IMR-90 (cell line): ENCODE measurements around the gene CA11. TPM values are rescaled to one million over a fixed set of nuclear protein-coding genes. Genes with fewer than 3 reads are reported as not detected.

Experiments used
- ATAC-seq: fragments of 200-7000 bp; cut with Tn5 transposase; 2 replicates; pipeline ENCODE4 v1.9.1; 2020; ENCODE audit warnings: low read depth, mild to moderate bottlenecking, moderate library complexity
- BruUV-seq: library from RNA; stranded (reverse); fragments of 400-500 nt; replicated peaks from 2 replicates; lab custom pipeline; 2021; lab: Mats Ljungman, UMichigan
- CTCF ChIA-PET: fragments of 300-600 bp; formaldehyde crosslinking; extraction: SDS; loops from one replicate; lab custom pipeline; 2021; ENCODE audit warnings: antibody characterized with exemption; lab: Yijun Ruan, JAX
- POLR2A ChIA-PET: fragments of 300-600 bp; sonication (Branson Sonifier 250); formaldehyde crosslinking; loops from one replicate; lab custom pipeline; 2022; ENCODE audit warnings: antibody characterized with exemption; ENCODE audit not compliant: unreplicated experiment; lab: Charles Lee
- DNase-seq: peaks from one replicate; pipeline ENCODE4 v3.0.0; 2013
- H2AFZ ChIP-seq: replicated peaks from 2 replicates; pipeline ENCODE3; 2013; ENCODE audit warnings: low read length, mild to moderate bottlenecking; ENCODE audit not compliant: poor library complexity
- H2AK5ac ChIP-seq: 2 replicates; pipeline ENCODE4 v1.6.1; 2013; ENCODE audit warnings: low read depth, low read length, inconsistent platforms
- H2AK9ac ChIP-seq: replicated peaks from 2 replicates; pipeline ENCODE3; 2013; ENCODE audit warnings: mild to moderate bottlenecking, low read depth, low read length, moderate library complexity; ENCODE audit not compliant: poor library complexity
- H2BK120ac ChIP-seq: 2 replicates; pipeline ENCODE4 v1.6.1; 2013; ENCODE audit warnings: low read depth, low read length, inconsistent platforms
- H2BK15ac ChIP-seq: 3 replicates; pipeline ENCODE4 v1.6.1; 2013; ENCODE audit warnings: low read depth, low read length, inconsistent platforms
- H2BK20ac ChIP-seq: 2 replicates; pipeline ENCODE4 v1.6.1; 2013; ENCODE audit warnings: low read depth, mild to moderate bottlenecking, inconsistent platforms, low read length, moderate library complexity
- H2BK5ac ChIP-seq: 2 replicates; pipeline ENCODE4 v1.6.1; 2013; ENCODE audit warnings: mild to moderate bottlenecking, low read depth, low read length, inconsistent platforms; ENCODE audit not compliant: poor library complexity, severe bottlenecking
- H3K14ac ChIP-seq: replicated peaks from 2 replicates; pipeline ENCODE4 v1.6.1; 2013; ENCODE audit warnings: low read depth, low read length, inconsistent platforms
- H3K18ac ChIP-seq: 2 replicates; pipeline ENCODE4 v1.6.1; 2013; ENCODE audit warnings: low read depth, low read length, control low read depth
- H3K23ac ChIP-seq: 2 replicates; pipeline ENCODE4 v1.6.1; 2013; ENCODE audit warnings: low read depth, low read length, inconsistent platforms
- H3K27ac ChIP-seq: 2 replicates; pipeline ENCODE4 v1.5.1; 2013; ENCODE audit warnings: mild to moderate bottlenecking, control low read depth, low read length; ENCODE audit not compliant: insufficient read depth
- H3K27me3 ChIP-seq: 2 replicates; pipeline ENCODE4 v1.6.1; 2013; ENCODE audit warnings: low read length; ENCODE audit not compliant: control insufficient read depth, insufficient read depth
- H3K36me3 ChIP-seq: 2 replicates; pipeline ENCODE4 v1.6.1; 2013; ENCODE audit warnings: low read length, mixed read lengths; ENCODE audit not compliant: control insufficient read depth, insufficient read depth
- H3K4ac ChIP-seq: 2 replicates; pipeline ENCODE4 v1.6.1; 2013; ENCODE audit warnings: low read depth, low read length, inconsistent platforms
- H3K4me1 ChIP-seq: 2 replicates; pipeline ENCODE4 v1.6.1; 2013; ENCODE audit warnings: low read length, mixed read lengths; ENCODE audit not compliant: control insufficient read depth, insufficient read depth
- H3K4me2 ChIP-seq: 2 replicates; pipeline ENCODE4 v1.6.1; 2013; ENCODE audit warnings: low read depth, mild to moderate bottlenecking, control low read depth, low read length, moderate library complexity
- H3K4me3 ChIP-seq: 2 replicates; pipeline ENCODE4 v1.5.1; 2013; ENCODE audit warnings: low read depth, mild to moderate bottlenecking, control low read depth, low read length, moderate library complexity; ENCODE audit not compliant: insufficient read depth
- H3K56ac ChIP-seq: 2 replicates; pipeline ENCODE4 v1.6.1; 2013; ENCODE audit warnings: low read length, inconsistent platforms; ENCODE audit not compliant: insufficient read depth; ENCODE audit errors: extremely low read depth
- H3K79me1 ChIP-seq, 2 experiments: 2 replicates each; pipeline ENCODE4 v1.6.1; 2013; ENCODE audit warnings: low read length in 2 of 2, inconsistent platforms in 1 of 2, low read depth in 1 of 2
- H3K9ac ChIP-seq: 2 replicates; pipeline ENCODE4 v1.6.1; 2013; ENCODE audit warnings: low read depth, low read length, control low read depth
- H3K9me1 ChIP-seq: 2 replicates; pipeline ENCODE4 v1.6.1; 2013; ENCODE audit warnings: low read length, inconsistent platforms; ENCODE audit not compliant: insufficient read depth
- H3K9me3 ChIP-seq: 2 replicates; pipeline ENCODE4 v1.6.1; 2013; ENCODE audit warnings: low read length; ENCODE audit not compliant: control insufficient read depth, insufficient read depth
- H4K20me1 ChIP-seq: 2 replicates; pipeline ENCODE4 v1.6.1; 2013; ENCODE audit warnings: low read length, inconsistent platforms; ENCODE audit not compliant: insufficient read depth
- H4K5ac ChIP-seq: 2 replicates; pipeline ENCODE4 v1.6.1; 2013; ENCODE audit warnings: mild to moderate bottlenecking, low read depth, low read length, control low read depth
- H4K8ac ChIP-seq, 2 experiments: 2 replicates each; pipeline ENCODE4 v1.6.1; 2013; ENCODE audit warnings: low read depth in 2 of 2, low read length in 2 of 2, control low read depth in 1 of 2, inconsistent platforms in 1 of 2
- H4K91ac ChIP-seq: 2 replicates; pipeline ENCODE4 v1.6.1; 2013; ENCODE audit warnings: low read depth, low read length, inconsistent platforms; ENCODE audit not compliant: insufficient read depth
- BHLHE40 ChIP-seq: fragments of 150-350 bp; IDR thresholded peaks from 2 replicates; pipeline ENCODE4 v1.6.1; 2016; ENCODE audit warnings: mild to moderate bottlenecking, low read depth, low read length
- CEBPB ChIP-seq: IDR thresholded peaks from 2 replicates; pipeline ENCODE4 v1.6.1; 2012; ENCODE audit warnings: low read depth, low read length, improper control_type of control experiment
- CHD1 ChIP-seq: IDR thresholded peaks from 2 replicates; pipeline ENCODE4 v1.6.1; 2012; ENCODE audit warnings: low read depth, low read length, improper control_type of control experiment
- ELK1 ChIP-seq: fragments of 150-350 bp; IDR thresholded peaks from 2 replicates; pipeline ENCODE4 v1.6.1; 2016; ENCODE audit warnings: low read depth, mild to moderate bottlenecking, low read length, moderate library complexity, borderline replicate concordance
- FOS ChIP-seq: fragments of 150-350 bp; IDR thresholded peaks from 2 replicates; pipeline ENCODE4 v1.6.1; 2016; ENCODE audit warnings: low read depth, low read length
- MAFK ChIP-seq: IDR thresholded peaks from 2 replicates; pipeline ENCODE4 v1.6.1; 2012; ENCODE audit warnings: low read depth, low read length, improper control_type of control experiment
- MAZ ChIP-seq: IDR thresholded peaks from 2 replicates; pipeline ENCODE4 v1.6.1; 2012; ENCODE audit warnings: low read depth, mild to moderate bottlenecking, low read length, improper control_type of control experiment, moderate library complexity, borderline replicate concordance
- MXI1 ChIP-seq: IDR thresholded peaks from 2 replicates; pipeline ENCODE4 v1.6.1; 2012; ENCODE audit warnings: low read depth, mild to moderate bottlenecking, low read length, moderate library complexity, borderline replicate concordance
- NFE2L2 ChIP-seq: fragments of 150-350 bp; IDR thresholded peaks from 2 replicates; pipeline ENCODE4 v1.6.1; 2016; ENCODE audit warnings: low read depth, mild to moderate bottlenecking, low read length
- POLR2A ChIP-seq: IDR thresholded peaks from 2 replicates; pipeline ENCODE4 v1.6.1; 2012; ENCODE audit warnings: mild to moderate bottlenecking, low read depth, low read length
- RAD21 ChIP-seq: IDR thresholded peaks from 2 replicates; pipeline ENCODE4 v1.6.1; 2012; ENCODE audit warnings: low read length, improper control_type of control experiment
- RCOR1 ChIP-seq: IDR thresholded peaks from 2 replicates; pipeline ENCODE4 v1.6.1; 2012; ENCODE audit warnings: mild to moderate bottlenecking, low read length, improper control_type of control experiment; ENCODE audit not compliant: insufficient replicate concordance
- RFX5 ChIP-seq: IDR thresholded peaks from 2 replicates; pipeline ENCODE4 v1.8.0; 2012; ENCODE audit warnings: low read depth, mild to moderate bottlenecking, low read length, moderate library complexity
- SMC3 ChIP-seq: fragments of 150-350 bp; IDR thresholded peaks from 2 replicates; pipeline ENCODE4 v1.6.1; 2016; ENCODE audit warnings: low read depth, mild to moderate bottlenecking, antibody characterized with exemption, low read length, moderate library complexity
- WGBS, 2 experiments: methylation state at CpG; one replicate each; pipeline versions ENCODE4 v1.1.5 to v1.1.7; 2013; ENCODE audit warnings: missing lambda C conversion rate in 2 of 2; ENCODE audit not compliant: insufficient read length in 1 of 2; ENCODE audit errors: extremely low coverage in 2 of 2; 5-methylcytosine and 5-hydroxymethylcytosine counted together
- dilution Hi-C: fragments of 300-500 bp; cut with HindIII; formaldehyde crosslinking; loops from one replicate; pipeline ENCODE4 v1.14.3; 2018; ENCODE audit warnings: low sequenced_read_pairs; ENCODE audit not compliant: unreplicated experiment
- in situ Hi-C: fragments of 300-500 bp; cut with MboI; formaldehyde crosslinking; loops from 3 replicates; pipeline ENCODE4 v1.14.3; 2019; ENCODE audit warnings: low sequenced_read_pairs, inconsistent platforms, mixed read lengths
- intact Hi-C: fragments of 100-400 bp; cut with micrococcal nuclease; formaldehyde crosslinking; loops from 2 replicates; pipeline ENCODE4 v1.10.0; 2022
- polyA plus RNA-seq, 3 experiments: library from polyadenylated mRNA; depleted of rRNA; stranded (reverse); fragments of >200 nt; gene quantifications; 2 replicates each; pipeline ENCODE4 v1.2.3, GENCODE V29; 2012; ENCODE audit warnings: low replicate concordance in 1 of 3
- total RNA-seq: library from RNA; depleted of rRNA; stranded (reverse); fragments of >200 nt; gene quantifications from 2 replicates; pipeline ENCODE4 v1.2.3, GENCODE V29; 2012
- TF ChIP-seq, protein P1 (sequence below): conservative IDR thresholded peaks from 2 replicates; pipeline ENCODE4 v1.5.1; 2012; ENCODE audit warnings: mild to moderate bottlenecking, low read depth, low read length, improper control_type of control experiment
- TF ChIP-seq, protein P2 (sequence below): fragments of 150-350 bp; IDR thresholded peaks from 2 replicates; pipeline ENCODE4 v1.6.1; 2017; ENCODE audit warnings: mild to moderate bottlenecking, antibody characterized with exemption, low read length, low read depth

The CA11 gene
- total and polyA plus RNA-seq, 2 of the 4 experiments (the other 2 are of a cell fraction): 1.3 to 2.9 TPM

DNA sequence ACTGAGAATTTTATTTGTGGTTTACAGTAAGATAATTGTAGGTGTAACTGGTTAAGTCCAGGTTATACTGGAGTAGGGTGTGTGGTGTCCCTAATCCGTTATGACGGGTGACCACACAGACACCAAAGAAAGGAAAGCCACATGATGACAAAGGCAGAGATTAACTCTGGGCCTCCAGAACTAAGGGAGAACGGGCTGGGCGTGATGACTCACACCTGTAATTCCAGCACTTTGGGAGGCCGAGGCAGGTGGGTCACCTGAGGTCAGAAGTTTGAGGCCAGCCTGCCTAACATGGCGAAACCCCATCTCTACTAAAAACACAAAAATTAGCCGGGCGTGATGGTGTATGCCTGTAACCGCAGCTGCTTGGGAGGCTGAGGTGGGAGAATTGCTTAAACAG, 39.6 kb upstream of the CA11 start:
- H4K20me1 ChIP-seq: peaks cover 5% of the 10 kb centered on the region; the same call in 1 of the 2 replicates
- DNase-seq (no peak), ATAC-seq (no peak)
- H3K79me1 ChIP-seq: no peaks in the 10 kb centered on the region
- no peak overlapping the region for H3K4ac ChIP-seq
- H3K18ac ChIP-seq: no peak overlapping the region
- 79% methylated on average over 2 of the region's 9 CpGs; no CpG with 5 or more reads in 1 of the 2 experiments for WGBS, 2 experiments
- no peak overlapping the region for H2AK5ac ChIP-seq
- no peak overlapping the region for H2AFZ ChIP-seq
- H3K4me1 ChIP-seq: peaks cover 3% of the 10 kb centered on the region; the same call in 1 of the 2 replicates
- H3K23ac ChIP-seq: no peak overlapping the region
- H3K4me3 ChIP-seq: no peak overlapping the region
- H3K56ac ChIP-seq: no peak overlapping the region
- no peak overlapping the region for H3K14ac ChIP-seq
- H3K9me1 ChIP-seq: peaks cover 7% of the 10 kb centered on the region
- no peak overlapping the region for H3K4me2 ChIP-seq
- no peak overlapping the region for H2BK120ac ChIP-seq
- no peak overlapping the region for H3K27ac ChIP-seq
- POLR2A ChIA-PET: no interaction called here
- H2BK15ac ChIP-seq: no peak overlapping the region
- peaks cover 8% of the 10 kb centered on the region for H3K27me3 ChIP-seq
- no peak overlapping the region for H4K91ac ChIP-seq
- no peaks in the 10 kb centered on the region for H3K36me3 ChIP-seq
- BruUV-seq: no TSS peak
- in situ Hi-C loops (no loop called here), intact Hi-C loops (no loop called here), dilution Hi-C loops (no loop called here)
- H4K8ac ChIP-seq: no peak overlapping the region
- H3K9ac ChIP-seq: no peak overlapping the region
- H2BK20ac ChIP-seq: no peak overlapping the region
- no peaks in the 10 kb centered on the region for H3K9me3 ChIP-seq
- CTCF ChIA-PET: no interaction called here
- TF ChIP-seq POLR2A (no peak), BHLHE40 (no peak), ELK1 (no peak), MXI1 (no peak), SMC3 (no peak), CEBPB (no peak), CHD1 (no peak), FOS (no peak), MAZ (no peak), RAD21 (no peak), RCOR1 (no peak), MAFK (no peak), RFX5 (no peak), NFE2L2 (no peak)
- TF ChIP-seq, protein P1, sequence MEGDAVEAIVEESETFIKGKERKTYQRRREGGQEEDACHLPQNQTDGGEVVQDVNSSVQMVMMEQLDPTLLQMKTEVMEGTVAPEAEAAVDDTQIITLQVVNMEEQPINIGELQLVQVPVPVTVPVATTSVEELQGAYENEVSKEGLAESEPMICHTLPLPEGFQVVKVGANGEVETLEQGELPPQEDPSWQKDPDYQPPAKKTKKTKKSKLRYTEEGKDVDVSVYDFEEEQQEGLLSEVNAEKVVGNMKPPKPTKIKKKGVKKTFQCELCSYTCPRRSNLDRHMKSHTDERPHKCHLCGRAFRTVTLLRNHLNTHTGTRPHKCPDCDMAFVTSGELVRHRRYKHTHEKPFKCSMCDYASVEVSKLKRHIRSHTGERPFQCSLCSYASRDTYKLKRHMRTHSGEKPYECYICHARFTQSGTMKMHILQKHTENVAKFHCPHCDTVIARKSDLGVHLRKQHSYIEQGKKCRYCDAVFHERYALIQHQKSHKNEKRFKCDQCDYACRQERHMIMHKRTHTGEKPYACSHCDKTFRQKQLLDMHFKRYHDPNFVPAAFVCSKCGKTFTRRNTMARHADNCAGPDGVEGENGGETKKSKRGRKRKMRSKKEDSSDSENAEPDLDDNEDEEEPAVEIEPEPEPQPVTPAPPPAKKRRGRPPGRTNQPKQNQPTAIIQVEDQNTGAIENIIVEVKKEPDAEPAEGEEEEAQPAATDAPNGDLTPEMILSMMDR: no peak
- TF ChIP-seq, protein P2, sequence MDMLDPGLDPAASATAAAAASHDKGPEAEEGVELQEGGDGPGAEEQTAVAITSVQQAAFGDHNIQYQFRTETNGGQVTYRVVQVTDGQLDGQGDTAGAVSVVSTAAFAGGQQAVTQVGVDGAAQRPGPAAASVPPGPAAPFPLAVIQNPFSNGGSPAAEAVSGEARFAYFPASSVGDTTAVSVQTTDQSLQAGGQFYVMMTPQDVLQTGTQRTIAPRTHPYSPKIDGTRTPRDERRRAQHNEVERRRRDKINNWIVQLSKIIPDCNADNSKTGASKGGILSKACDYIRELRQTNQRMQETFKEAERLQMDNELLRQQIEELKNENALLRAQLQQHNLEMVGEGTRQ: no peak
- H2AK9ac ChIP-seq: no peak overlapping the region
- H4K5ac ChIP-seq: no peak overlapping the region
- H2BK5ac ChIP-seq: no peak overlapping the region
